Glomerular endothelial cell (primary cell): Measurements from ENCODE around the gene LCLAT1. TPM values are rescaled to one million over a fixed set of nuclear protein-coding genes. Genes with fewer than 3 reads are reported as not detected.

Experiments
- DNase-seq: peaks from one replicate; pipeline ENCODE4 v3.0.0-alpha.2; 2011; ENCODE audit warnings: low read depth, low spot score; ENCODE audit errors: extremely low read depth
- total RNA-seq: library from RNA; depleted of rRNA; stranded (reverse); fragments of >200 nt; gene quantifications from 2 replicates; pipeline ENCODE4 v1.2.3, GENCODE V29; 2015

LCLAT1 gene
- total RNA-seq, 1 donor from 2014 or later = 21.9 TPM

GRCh38 chr2:30662268-30663131, 215.5 kb downstream of the LCLAT1 start:
- no peak for DNase-seq

DNA sequence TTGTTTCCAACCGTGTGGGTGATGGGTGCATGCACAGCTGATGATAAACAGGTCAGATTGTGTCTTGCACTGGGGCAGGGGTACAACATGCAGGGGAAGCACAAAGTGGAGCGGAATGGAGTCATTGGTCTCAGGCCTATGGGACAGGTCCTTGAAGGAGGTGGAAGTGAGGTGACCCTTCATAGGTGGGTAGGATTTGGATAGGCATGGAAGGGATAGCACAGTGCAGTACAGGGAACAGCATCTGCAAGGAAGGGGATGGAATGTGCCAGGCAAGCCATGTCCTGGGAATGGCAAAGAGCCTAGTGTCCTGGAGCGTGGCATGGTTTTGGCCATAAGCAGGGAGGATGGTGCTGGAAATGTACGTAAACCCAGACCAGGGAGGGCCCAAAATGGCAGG, 216.3 kb downstream of the LCLAT1 start:
- no peak for DNase-seq

DNA sequence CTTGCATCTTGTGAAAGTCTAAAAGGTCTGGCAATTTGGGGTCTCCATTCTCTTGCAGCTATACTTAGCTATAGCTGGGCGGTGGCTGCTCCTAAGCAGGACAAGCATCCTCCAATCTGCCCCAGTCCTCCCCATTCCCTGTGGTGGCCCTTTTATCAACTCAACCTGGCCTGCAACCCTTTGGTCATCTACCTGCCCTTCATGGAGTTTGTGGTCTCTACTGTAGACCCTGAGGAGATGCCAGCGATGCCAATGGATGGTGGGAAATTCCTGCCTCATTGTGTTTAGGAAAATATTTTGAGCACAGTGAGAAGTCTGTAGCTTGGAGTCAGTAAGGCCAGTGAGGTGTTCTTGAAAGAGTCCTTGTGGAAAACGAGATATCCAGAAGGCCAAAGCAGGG, 216.8 kb downstream of the LCLAT1 start:
- no peak for DNase-seq

DNA sequence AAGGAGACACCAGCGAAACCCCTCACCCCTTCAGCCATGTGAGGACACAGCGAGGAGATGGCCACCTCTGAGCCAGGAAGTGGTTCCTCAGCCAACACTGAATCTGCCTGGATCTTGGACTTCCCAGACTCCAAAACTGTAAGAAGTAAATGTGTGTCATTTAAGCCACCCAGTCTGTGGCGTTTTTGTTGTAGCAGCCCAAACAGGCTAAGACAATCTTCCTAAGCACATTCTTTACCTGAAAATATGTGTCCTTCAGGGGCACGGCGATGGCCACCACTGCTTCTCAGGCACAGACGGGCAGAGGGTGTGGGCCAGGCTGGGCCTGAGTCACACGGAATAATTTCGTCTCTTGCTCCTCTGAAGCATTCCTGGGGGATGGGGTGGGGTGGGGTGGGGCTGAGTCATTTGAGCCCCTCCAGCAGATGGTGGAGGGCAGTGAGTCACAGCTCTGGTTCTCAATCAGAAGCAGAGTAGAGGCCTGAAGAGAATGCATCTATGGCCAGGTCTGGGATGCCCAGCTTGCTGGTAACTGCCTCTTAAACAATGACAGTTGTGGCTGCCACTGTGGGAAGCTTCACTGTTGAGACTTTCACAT, 217.8 kb downstream of the LCLAT1 start:
- no peak for DNase-seq

- DNase-seq = no peak
These were observed 218.8 kb downstream of the LCLAT1 start for GRCh38 chr2:30665761-30666265.

GRCh38 chr2:30666266-30666874, 219.3 kb downstream of the LCLAT1 start:
- peak; percentile 52 for DNase-seq

DNA sequence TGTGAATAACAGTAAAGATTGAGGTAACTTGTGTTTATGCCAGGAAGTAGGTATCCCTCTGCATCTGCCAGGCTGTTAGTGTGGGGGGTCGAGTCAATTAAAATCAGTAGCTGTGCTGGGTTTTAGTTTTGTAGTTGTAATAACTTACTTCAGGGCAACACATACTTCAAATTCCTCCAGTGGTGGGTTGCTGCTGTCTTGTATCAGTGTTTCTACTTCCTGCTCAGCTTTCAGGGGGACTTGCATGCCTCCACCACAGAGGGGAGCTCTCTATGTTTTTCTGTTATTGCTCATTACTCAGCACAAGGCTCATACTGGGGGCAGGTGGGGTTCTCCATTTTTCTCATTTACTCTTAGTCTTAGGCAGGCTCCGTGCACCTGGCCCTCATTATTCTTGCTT, 223.4 kb downstream of the LCLAT1 start:
- DNase-seq = no peak

- DNase-seq = no peak
These were observed 226.1 kb downstream of the LCLAT1 start for GRCh38 chr2:30673127-30673526.

DNA sequence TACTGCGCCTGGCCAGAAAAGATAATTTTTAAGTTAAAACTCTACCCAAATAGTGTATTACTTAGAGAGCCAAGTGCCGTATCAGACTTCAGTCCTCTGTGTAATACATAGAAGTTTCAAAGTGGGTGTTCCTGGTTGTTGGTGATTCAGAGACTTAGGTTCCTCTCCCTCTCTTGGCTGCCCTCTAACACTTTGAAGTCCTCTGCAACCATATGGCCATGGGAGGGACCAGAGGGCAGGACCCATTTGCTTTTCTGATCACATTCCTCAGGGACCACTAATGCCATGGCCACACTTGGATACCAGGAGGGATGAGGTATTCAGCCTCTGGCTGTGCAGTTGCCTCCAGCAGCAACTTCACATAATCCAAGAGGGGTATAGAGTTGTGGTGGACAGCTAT, 228.7 kb downstream of the LCLAT1 start:
- DNase-seq = no peak

DNA sequence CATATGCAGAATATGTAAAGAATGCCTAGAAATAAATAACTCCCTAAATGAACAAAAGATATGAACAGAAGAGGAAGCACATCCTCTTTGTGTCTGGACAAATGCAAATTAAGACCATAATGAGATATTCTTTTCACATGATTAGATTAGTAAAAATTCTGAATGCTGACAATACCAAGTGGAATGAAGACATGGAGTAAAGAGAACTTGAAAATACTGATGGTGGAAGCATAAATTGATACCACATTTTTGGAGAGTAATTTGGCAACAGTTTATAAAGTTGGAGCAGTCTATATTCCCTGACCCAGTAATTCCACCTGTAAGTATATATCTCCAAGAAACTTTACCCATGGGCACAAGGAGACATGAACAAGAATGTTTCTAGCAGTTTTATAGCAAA, 230.2 kb downstream of the LCLAT1 start:
- DNase-seq = no peak

GRCh38 chr2:30677861-30678385, 230.9 kb downstream of the LCLAT1 start:
- DNase-seq = no peak

DNA sequence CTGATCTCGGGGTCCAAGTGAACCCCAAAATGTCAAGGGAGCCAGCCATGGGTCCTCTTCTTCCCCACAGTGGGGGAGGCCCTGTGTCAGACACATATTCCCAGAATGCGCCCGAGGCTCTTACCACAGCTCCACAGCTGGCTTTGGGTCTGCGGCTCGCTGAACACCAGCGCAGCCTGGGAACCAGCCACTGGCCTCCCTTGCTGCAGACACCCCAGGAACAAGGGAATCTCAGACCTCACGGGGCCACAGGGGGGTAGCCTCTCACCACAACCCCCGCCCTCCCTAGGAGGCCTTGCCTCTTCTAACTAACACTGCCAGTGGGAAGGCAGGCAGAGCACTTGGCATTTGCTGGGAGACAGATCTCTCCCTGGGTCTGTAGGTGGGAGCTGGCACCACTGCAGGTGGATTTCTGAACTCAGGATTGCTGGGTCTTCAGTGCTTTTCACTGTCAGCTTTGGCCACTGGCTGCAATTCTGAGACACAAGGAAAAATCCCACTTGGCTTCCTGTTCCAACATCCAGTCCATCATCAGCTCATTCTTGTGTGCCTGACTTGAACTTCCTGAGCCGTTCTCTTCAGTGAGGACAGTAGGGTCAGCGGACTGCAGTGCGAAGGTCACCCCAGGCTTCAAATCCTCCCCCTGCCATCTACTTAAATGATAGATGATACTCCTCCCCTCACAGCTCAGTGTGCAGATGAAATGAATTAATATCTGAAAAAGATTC, 231.5 kb downstream of the LCLAT1 start:
- no peak for DNase-seq

DNA sequence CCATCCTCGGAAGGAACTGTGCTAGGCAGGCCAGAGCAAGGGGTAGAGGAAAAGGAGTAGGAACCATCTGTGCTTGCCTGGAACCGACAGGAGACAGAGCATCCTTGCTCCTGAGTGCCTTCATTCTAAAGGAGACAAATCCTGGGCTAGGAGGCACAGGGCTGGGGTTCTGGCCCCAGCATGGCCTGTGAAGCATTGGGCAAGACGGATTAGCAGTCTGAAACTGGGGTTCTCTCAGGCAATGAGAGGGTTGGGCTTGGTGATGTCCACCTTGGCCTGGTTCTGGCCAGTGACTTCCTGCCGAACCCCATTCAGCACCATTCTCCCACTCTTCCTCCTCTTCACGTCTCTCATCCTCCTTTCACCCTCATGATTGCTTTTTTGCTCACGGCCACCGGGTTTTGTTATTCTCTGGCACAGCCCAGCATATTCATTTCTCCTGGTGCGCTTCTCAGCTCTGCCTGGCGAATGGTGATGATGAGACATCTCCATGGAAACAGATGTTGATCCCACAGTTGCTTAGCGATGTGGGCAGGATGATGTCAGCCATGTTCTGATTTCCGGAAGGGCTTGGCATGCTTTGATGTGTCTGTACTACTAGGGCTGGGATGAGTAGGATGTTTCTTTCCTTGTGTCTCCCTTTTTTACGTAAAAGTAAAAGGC, 232.5 kb downstream of the LCLAT1 start:
- no peak for DNase-seq

DNA sequence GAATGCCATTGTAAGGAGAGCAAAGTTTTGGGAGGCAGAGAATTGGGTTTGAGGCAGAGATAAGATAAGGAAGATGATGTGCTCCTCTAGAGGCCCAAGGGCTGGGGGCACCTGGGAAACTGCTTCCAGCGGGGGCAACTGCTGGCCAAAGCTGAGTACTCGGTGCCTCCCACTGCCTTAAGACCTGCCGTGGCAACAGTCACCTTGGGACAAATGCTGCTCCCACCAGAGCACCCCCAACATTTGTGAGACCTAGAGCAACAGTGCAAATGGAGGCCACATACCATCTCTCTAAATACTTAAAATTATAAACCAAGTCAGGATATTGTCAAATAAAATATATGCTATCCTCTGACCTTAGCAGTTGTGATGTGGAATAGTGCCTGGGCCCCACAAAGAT, 233.1 kb downstream of the LCLAT1 start:
- no peak for DNase-seq

- no peak for DNase-seq
These were observed 234.0 kb downstream of the LCLAT1 start for GRCh38 chr2:30681022-30681421.

- DNase-seq = no peak
These were observed 236.3 kb downstream of the LCLAT1 start for GRCh38 chr2:30683236-30683956.

GRCh38 chr2:30684026-30684425, 237.0 kb downstream of the LCLAT1 start:
- DNase-seq = no peak

- no peak for DNase-seq
These were observed 237.5 kb downstream of the LCLAT1 start for GRCh38 chr2:30684516-30684915.

GRCh38 chr2:30684996-30685395, 237.9 kb downstream of the LCLAT1 start:
- no peak for DNase-seq

DNA sequence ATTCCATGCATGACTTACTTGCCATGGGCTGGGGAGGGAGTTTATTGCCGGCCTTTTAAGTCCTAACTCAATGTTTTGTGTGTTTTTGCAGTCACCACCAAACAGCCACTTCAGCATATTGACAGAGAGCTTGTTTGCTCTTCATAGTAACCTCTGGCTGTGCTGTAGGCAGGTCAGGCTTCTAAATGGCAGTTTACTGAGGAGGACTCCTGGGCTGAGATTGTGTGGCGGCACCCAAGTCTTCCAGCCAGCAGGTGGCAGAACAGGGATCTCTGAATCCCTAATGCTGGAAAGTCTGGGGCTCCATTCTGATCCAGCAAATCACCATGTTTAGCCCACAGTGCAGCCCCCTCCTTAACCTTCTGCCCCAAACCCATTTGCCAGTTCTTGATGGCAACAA, 239.0 kb downstream of the LCLAT1 start:
- DNase-seq = no peak
